SU-DHL-6 (cell line): ENCODE results near the gene DNAH5.

ENCODE experiments used
- H2AFZ ChIP-seq: fragments of 200-600 bp; sonication (generic); 2 replicates; pipeline ENCODE4 v1.6.1; 2014; ENCODE audit warnings: low read depth, mild to moderate bottlenecking, moderate library complexity, mixed read lengths, antibody characterized with exemption, low read length; ENCODE audit not compliant: severe bottlenecking
- H3F3A ChIP-seq: fragments of 200-600 bp; shearing (Covaris generic); 2 replicates; pipeline ENCODE4 v1.6.0; 2016; ENCODE audit warnings: antibody characterized with exemption, mild to moderate bottlenecking; ENCODE audit not compliant: insufficient read depth
- H3K27ac ChIP-seq: fragments of 200-600 bp; sonication (generic); 2 replicates; pipeline ENCODE4 v1.5.1; 2016; ENCODE audit warnings: low read depth, mild to moderate bottlenecking, low read length, moderate library complexity, mixed read lengths
- H3K27me3 ChIP-seq: fragments of 200-600 bp; sonication (generic), shearing (Covaris generic); 2 replicates; pipeline ENCODE4 v1.6.0; 2014; ENCODE audit warnings: mild to moderate bottlenecking, low read length
- H3K36me3 ChIP-seq: fragments of 200-600 bp; sonication (generic); 2 replicates; pipeline ENCODE4 v1.6.1; 2014; ENCODE audit warnings: mild to moderate bottlenecking, low read length, mixed read lengths
- H3K4me2 ChIP-seq: fragments of 300-600, 200-600 bp; shearing (Covaris generic), sonication (generic); 2 replicates; pipeline ENCODE4 v1.6.0; 2014; ENCODE audit warnings: low read length, low read depth, mild to moderate bottlenecking; ENCODE audit not compliant: poor library complexity, severe bottlenecking
- H3K4me3 ChIP-seq: fragments of 200-600 bp; sonication (generic); 2 replicates; pipeline ENCODE4 v1.5.1; 2014; ENCODE audit warnings: antibody characterized with exemption, low read length, mild to moderate bottlenecking, mixed read lengths; ENCODE audit not compliant: insufficient read depth, poor library complexity, severe bottlenecking
- H3K79me2 ChIP-seq: fragments of 200-600 bp; sonication (generic); 2 replicates; pipeline ENCODE4 v1.6.1; 2014; ENCODE audit warnings: mild to moderate bottlenecking, low read length, moderate library complexity; ENCODE audit not compliant: insufficient read depth
- H3K9ac ChIP-seq: fragments of 200-600 bp; sonication (generic); 2 replicates; pipeline ENCODE4 v1.7.0; 2014; ENCODE audit warnings: mild to moderate bottlenecking, low read length
- H3K9me2 ChIP-seq: fragments of 200-600 bp; sonication (generic); replicated peaks from 2 replicates; pipeline ENCODE4 v1.6.1; 2014; ENCODE audit warnings: low read length; ENCODE audit not compliant: insufficient read depth
- H3K9me3 ChIP-seq: fragments of 200-600 bp; sonication (generic); 2 replicates; pipeline ENCODE4 v1.6.1; 2014; ENCODE audit warnings: low read length, mixed read lengths; ENCODE audit not compliant: insufficient read depth
- H4K20me1 ChIP-seq: fragments of 200-600 bp; sonication (generic); 2 replicates; pipeline ENCODE4 v1.6.1; 2014; ENCODE audit warnings: low read depth, mild to moderate bottlenecking, antibody characterized with exemption, low read length, moderate library complexity, mixed read lengths
- CTCF ChIP-seq: fragments of 200-600 bp; sonication (generic); IDR thresholded peaks from one replicate; pipeline ENCODE4 v1.5.1; 2017; ENCODE audit warnings: antibody characterized with exemption, mild to moderate bottlenecking, low read length, moderate library complexity; ENCODE audit not compliant: insufficient read depth, poor library complexity, severe bottlenecking
- EZH2phosphoT487 ChIP-seq: fragments of 200-600 bp; sonication (generic), shearing (Covaris generic); conservative IDR thresholded peaks from 2 replicates; pipeline ENCODE4 v1.6.1; 2018; ENCODE audit warnings: mild to moderate bottlenecking, antibody characterized with exemption, low read length, moderate library complexity, mixed read lengths

Gene DNAH5

GRCh38 chr5:13649656-13650055, 294.8 kb downstream of the DNAH5 start:
- no peak overlapping the region for H3K27ac ChIP-seq

GRCh38 chr5:13648822-13649221, 295.7 kb downstream of the DNAH5 start:
- H3K36me3 ChIP-seq: no peaks in the 10 kb centered on the region
- no peaks in the 10 kb centered on the region for H4K20me1 ChIP-seq
- H3K27me3 ChIP-seq: no peaks in the 10 kb centered on the region
- no peak overlapping the region for H2AFZ ChIP-seq
- H3K9me3 ChIP-seq: no peaks in the 10 kb centered on the region
- TF ChIP-seq EZH2phosphoT487 (no peak), CTCF (no peak)
- no peak overlapping the region for H3K9ac ChIP-seq
- no peaks in the 10 kb centered on the region for H3K9me2 ChIP-seq
- no peak overlapping the region for H3K4me3 ChIP-seq
- no peaks in the 10 kb centered on the region for H3F3A ChIP-seq
- no peak overlapping the region for H3K27ac ChIP-seq
- no peak overlapping the region for H3K4me2 ChIP-seq
- no peaks in the 10 kb centered on the region for H3K79me2 ChIP-seq

More at GRCh38 chr5:13649656-13650055, 294.8 kb downstream of the DNAH5 start:
- H3K9me3 ChIP-seq: no peaks in the 10 kb centered on the region
- no peak overlapping the region for H3K4me3 ChIP-seq
- H3F3A ChIP-seq: no peaks in the 10 kb centered on the region
- no peak overlapping the region for H3K9ac ChIP-seq
- H3K27me3 ChIP-seq: no peaks in the 10 kb centered on the region
- no peaks in the 10 kb centered on the region for H3K9me2 ChIP-seq
- no peaks in the 10 kb centered on the region for H4K20me1 ChIP-seq
- H3K79me2 ChIP-seq: no peaks in the 10 kb centered on the region
- H2AFZ ChIP-seq: no peak overlapping the region
- TF ChIP-seq EZH2phosphoT487: no peak
- no peak for TF ChIP-seq CTCF
- H3K4me2 ChIP-seq: no peak overlapping the region
- no peaks in the 10 kb centered on the region for H3K36me3 ChIP-seq

GRCh38 chr5:13643734-13644133, 300.8 kb downstream of the DNAH5 start:
- no peak overlapping the region for H3K9ac ChIP-seq
- TF ChIP-seq EZH2phosphoT487 (no peak), CTCF (no peak)
- no peaks in the 10 kb centered on the region for H3K27me3 ChIP-seq
- no peaks in the 10 kb centered on the region for H3K79me2 ChIP-seq
- no peaks in the 10 kb centered on the region for H3K36me3 ChIP-seq
- H3K4me3 ChIP-seq: no peak overlapping the region
- H3K9me3 ChIP-seq: no peaks in the 10 kb centered on the region
- H2AFZ ChIP-seq: no peak overlapping the region
- no peak overlapping the region for H3K4me2 ChIP-seq
- H4K20me1 ChIP-seq: no peaks in the 10 kb centered on the region
- H3K9me2 ChIP-seq: no peaks in the 10 kb centered on the region
- H3K27ac ChIP-seq: no peak overlapping the region
- H3F3A ChIP-seq: no peaks in the 10 kb centered on the region
